Small intestine (tissue), 7 donors: ENCODE results near the gene COG1. TPM values are rescaled to one million over a fixed set of nuclear protein-coding genes. Genes with fewer than 3 reads are reported as not detected.

Experiments
- DNase-seq, 2 donors: peaks; one replicate each; pipeline versions ENCODE4 v3.0.0 to v3.0.0-alpha.2; 2013
- FAIRE-seq: peaks from 2 replicates; lab custom pipeline; 2012; peaks lifted over from hg19 to GRCh38; lab: Jason Lieb, UNC
- H3K27ac ChIP-seq, 3 donors: one replicate each; pipeline ENCODE4 v1.5.1; 2013; ENCODE audit warnings: low read length in 2 of 3, mild to moderate bottlenecking in 2 of 3, control low read depth in 1 of 3, inconsistent platforms in 1 of 3, low read depth in 1 of 3, moderate library complexity in 1 of 3
- H3K27me3 ChIP-seq, 3 donors: one replicate each; pipeline ENCODE4 v1.6.1; 2013; ENCODE audit warnings: low read length in 3 of 3, inconsistent platforms in 1 of 3; ENCODE audit not compliant: control insufficient read depth in 3 of 3, insufficient read depth in 3 of 3
- H3K36me3 ChIP-seq, 3 donors: one replicate each; pipeline ENCODE4 v1.6.1; 2013; ENCODE audit warnings: low read length in 3 of 3, inconsistent platforms in 1 of 3, low read depth in 1 of 3, mild to moderate bottlenecking in 1 of 3, moderate library complexity in 1 of 3; ENCODE audit not compliant: control insufficient read depth in 3 of 3, insufficient read depth in 2 of 3
- H3K4me1 ChIP-seq, 3 donors: one replicate each; pipeline ENCODE4 v1.6.1; 2013; ENCODE audit warnings: low read length in 2 of 3, inconsistent platforms in 1 of 3, low read depth in 1 of 3, mild to moderate bottlenecking in 1 of 3, moderate library complexity in 1 of 3; ENCODE audit not compliant: control insufficient read depth in 3 of 3, insufficient read depth in 2 of 3
- H3K4me3 ChIP-seq, 3 donors: one replicate each; pipeline ENCODE4 v1.5.1; 2013; ENCODE audit warnings: low read length in 3 of 3, control low read depth in 1 of 3, inconsistent platforms in 1 of 3, low read depth in 1 of 3, mild to moderate bottlenecking in 1 of 3, moderate library complexity in 1 of 3
- H3K9me3 ChIP-seq, 2 donors: one replicate each; pipeline ENCODE4 v1.6.1; 2013; ENCODE audit warnings: low read depth in 1 of 2, low read length in 1 of 2; ENCODE audit not compliant: control insufficient read depth in 2 of 2, insufficient read depth in 1 of 2
- WGBS, 3 donors: extraction: QIAGEN DNeasy Blood & Tissue Kit; methylation state at CpG; one replicate each; pipeline ENCODE4 v1.1.7; 2013; 5-methylcytosine and 5-hydroxymethylcytosine counted together
- polyA plus RNA-seq, 4 donors: library from polyadenylated mRNA; stranded (reverse) in 3 of 4; unstranded in 1 of 4; fragments of 200-250 nt in 3 of 4; fragments of 120-200 nt in 1 of 4; gene quantifications; one replicate each; pipeline versions ENCODE4 v1.2.1 to v1.2.3, GENCODE V29; 2013
- donor health status: healthy with polysubstance abuse.
- donor health status: control.
- donor health status: control.
- donor health status: Bipolar disorder and iron deficiency.
- donor health status: healthy.

The COG1 gene
- polyA plus RNA-seq, 4 donors, result 9.2 to 30.9 (median 16.4) TPM

DNA sequence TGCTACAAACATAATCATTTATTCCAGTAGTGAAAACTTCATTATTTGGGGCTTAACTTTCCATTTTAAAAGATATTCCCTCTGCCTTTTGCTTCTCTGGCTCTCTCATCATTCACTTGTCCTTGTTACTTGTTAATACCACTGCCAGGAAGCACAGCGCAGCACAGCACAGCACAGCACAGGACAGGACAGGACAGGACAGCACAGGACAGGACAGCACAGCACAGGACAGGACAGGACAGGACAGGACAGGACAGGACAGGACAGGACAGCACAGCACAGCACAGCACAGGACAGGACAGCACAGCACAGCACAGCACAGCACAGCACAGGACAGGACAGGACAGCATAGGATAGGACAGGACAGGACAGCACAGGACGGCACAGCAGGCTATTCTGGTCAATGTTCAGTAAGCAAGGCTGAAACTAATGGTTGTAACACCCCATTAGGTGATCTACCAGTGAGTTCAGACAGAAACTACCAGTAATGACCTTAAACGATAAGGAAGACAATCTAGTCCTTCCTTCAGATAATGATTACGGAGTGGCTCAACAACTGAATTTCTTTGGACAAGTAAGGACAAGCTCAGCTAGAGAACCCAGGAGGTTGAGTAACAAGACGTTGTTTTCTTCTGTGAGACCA lies 31.9 kb downstream of the COG1 start:
- Histone ChIP-seq H3K4me3 (no peak overlapping the region), H3K27me3 (no peaks in the 10 kb centered on the region), H3K9me3 (no peaks in the 10 kb centered on the region), H3K36me3 (peaks cover 0 to 19% (median 0%) of the 10 kb centered on the region in 3 donors), H3K4me1 (peaks cover 2 to 6% (median 5%) of the 10 kb centered on the region in 3 donors), H3K27ac (peak overlapping the region in 1 of 3 donors; percentile 37)
- no peak for FAIRE-seq
- peak in 1 of 2 donors; percentile 32 for DNase-seq
- WGBS, 3 donors, result 68 to 78% (median 78%) methylated on average over 5 of the region's 5 CpGs

- H3K27me3 ChIP-seq, result no peaks in the 10 kb centered on the region
- DNase-seq (no peak), FAIRE-seq (no peak)
- 59 to 71% (median 64%) methylated on average over 3 of the region's 3 CpGs for WGBS, 3 donors
- no peaks in the 10 kb centered on the region for H3K9me3 ChIP-seq
- H3K4me3 ChIP-seq, result no peak overlapping the region
- H3K27ac ChIP-seq, result no peak overlapping the region
- H3K4me1 ChIP-seq, result peaks cover 2 to 15% (median 5%) of the 10 kb centered on the region in 3 donors
- H3K36me3 ChIP-seq, result peaks cover 0 to 13% (median 0%) of the 10 kb centered on the region in 3 donors
Observed at GRCh38 chr17:73226556-73227172, 33.8 kb downstream of the COG1 start.

GRCh38 chr17:73227379-73227778 lies 34.5 kb downstream of the COG1 start:
- DNase-seq, result no peak
- Histone ChIP-seq H3K4me1 (peaks cover 2 to 15% (median 5%) of the 10 kb centered on the region in 3 donors), H3K4me3 (no peak overlapping the region), H3K36me3 (peaks cover 0 to 10% (median 0%) of the 10 kb centered on the region in 3 donors), H3K27ac (no peak overlapping the region), H3K27me3 (no peaks in the 10 kb centered on the region), H3K9me3 (no peaks in the 10 kb centered on the region)
- WGBS, 3 donors, result 51 to 57% (median 55%) methylated on average over 3 of the region's 3 CpGs
- no peak for FAIRE-seq

- H3K36me3 ChIP-seq, result peaks cover 0 to 7% (median 0%) of the 10 kb centered on the region in 3 donors
- H3K4me3 ChIP-seq, result no peak overlapping the region
- H3K4me1 ChIP-seq, result peaks cover 2 to 15% (median 5%) of the 10 kb centered on the region in 3 donors
- no peak overlapping the region for H3K27ac ChIP-seq
- 67 to 71% (median 70%) methylated on average over 6 of the region's 6 CpGs for whole genome bisulfite sequencing, 3 donors
- H3K9me3 ChIP-seq, result no peaks in the 10 kb centered on the region
- H3K27me3 ChIP-seq, result no peaks in the 10 kb centered on the region
- DNase-seq (no peak), FAIRE-seq (no peak)
Observed at GRCh38 chr17:73227944-73228343, 35.1 kb downstream of the COG1 start.

DNA sequence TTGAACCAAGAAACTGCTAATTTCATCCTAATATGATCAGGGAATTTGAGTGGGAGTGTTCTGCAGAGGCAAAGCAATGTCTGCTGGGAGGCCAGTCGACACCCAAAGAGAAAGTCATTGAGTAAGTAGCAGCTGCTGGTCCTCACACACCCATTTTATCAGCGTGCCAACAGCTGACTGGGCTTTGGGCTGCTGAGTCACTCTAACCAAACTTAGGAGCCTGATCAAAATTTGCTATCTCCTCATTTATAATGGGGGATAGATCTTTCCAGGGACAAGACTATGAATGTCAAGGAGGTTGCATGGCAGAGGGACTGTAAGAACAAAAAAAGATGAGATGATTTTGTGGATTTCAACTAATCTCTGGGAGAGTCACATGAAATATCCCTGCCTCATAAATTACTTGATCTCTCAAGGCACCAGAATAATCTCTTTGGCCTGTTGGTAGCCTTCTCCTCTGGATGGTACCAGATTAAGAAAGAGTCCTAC lies 35.9 kb downstream of the COG1 start:
- H3K27me3 ChIP-seq, result no peaks in the 10 kb centered on the region
- no peak for FAIRE-seq
- H3K4me3 ChIP-seq, result no peak overlapping the region
- no peaks in the 10 kb centered on the region for H3K9me3 ChIP-seq
- WGBS, 3 donors, result 1 to 3% (median 2%) methylated on average over 2 of the region's 2 CpGs
- H3K27ac ChIP-seq, result peak overlapping the region in 1 of 3 donors; percentile 2
- DNase-seq, result peak; percentile 52 to 83
- H3K4me1 ChIP-seq, result peaks cover 2 to 15% (median 5%) of the 10 kb centered on the region in 3 donors
- peaks cover 0 to 3% (median 0%) of the 10 kb centered on the region in 3 donors for H3K36me3 ChIP-seq

DNA sequence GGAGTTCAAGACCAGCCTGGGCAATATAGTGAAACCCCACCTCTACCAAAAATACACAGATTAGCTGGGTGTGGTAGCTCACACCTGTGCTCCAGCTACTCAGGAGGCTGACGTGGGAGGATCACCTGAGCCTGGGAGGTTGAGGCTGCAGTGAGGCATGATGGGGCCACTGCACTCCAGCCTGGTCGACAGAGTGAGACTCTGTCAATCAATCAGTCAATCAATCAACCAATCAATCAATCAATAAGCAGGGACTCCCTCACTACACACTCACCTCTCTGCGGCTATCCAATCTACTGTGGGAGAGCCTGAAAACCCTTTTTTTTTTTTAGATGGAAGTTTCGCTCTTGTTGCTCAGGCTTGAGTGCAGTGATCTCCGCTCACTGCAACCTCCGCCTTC lies 37.2 kb downstream of the COG1 start:
- H3K9me3 ChIP-seq, result no peaks in the 10 kb centered on the region
- whole genome bisulfite sequencing, 3 donors, result 83 to 88% (median 84%) methylated on average over 6 of the region's 6 CpGs
- no peak for FAIRE-seq
- H3K36me3 ChIP-seq, result no peaks in the 10 kb centered on the region
- no peak overlapping the region for H3K4me3 ChIP-seq
- no peak overlapping the region for H3K27ac ChIP-seq
- DNase-seq, result no peak
- peaks cover 2 to 15% (median 3%) of the 10 kb centered on the region in 3 donors for H3K4me1 ChIP-seq
- H3K27me3 ChIP-seq, result no peaks in the 10 kb centered on the region

- Histone ChIP-seq H3K36me3 (no peaks in the 10 kb centered on the region), H3K27me3 (no peaks in the 10 kb centered on the region), H3K4me3 (peak overlapping the region; percentile 59 to 97 (median 92)), H3K4me1 (peaks cover 2 to 15% (median 6%) of the 10 kb centered on the region in 3 donors), H3K27ac (peak overlapping the region in 1 of 3 donors; percentile 74), H3K9me3 (no peaks in the 10 kb centered on the region)
- no peak for FAIRE-seq
- DNase-seq, result peak in 1 of 2 donors; percentile 25
- WGBS, 3 donors, result 0 to 1% (median 1%) methylated on average over 20 of the region's 20 CpGs
Observed at GRCh38 chr17:73231395-73231794, 38.5 kb downstream of the COG1 start.

GRCh38 chr17:73231841-73232586 lies 39.2 kb downstream of the COG1 start:
- no peaks in the 10 kb centered on the region for H3K27me3 ChIP-seq
- DNase-seq (peak; percentile 94 to 98), FAIRE-seq (no peak)
- H3K4me3 ChIP-seq, result peak overlapping the region; percentile 59 to 97 (median 92)
- H3K4me1 ChIP-seq, result peaks cover 2 to 15% (median 7%) of the 10 kb centered on the region in 3 donors
- peak overlapping the region; percentile 69 to 78 (median 74) for H3K27ac ChIP-seq
- H3K9me3 ChIP-seq, result no peaks in the 10 kb centered on the region
- WGBS, 3 donors, result 0 to 1% (median 1%) methylated on average over 45 to 63 of the region's 63 CpGs
- H3K36me3 ChIP-seq, result peaks cover 0 to 3% (median 0%) of the 10 kb centered on the region in 3 donors
